GM21367 (cell line): ENCODE results near the gene GAB2.
"Not testable (repeated sequence)": the region's sequence is repeated elsewhere in the genome, so short reads cannot be mapped to it uniquely, and the experiment has no call there.

Source experiments
- ATAC-seq: cut with Tn5 transposase; IDR thresholded peaks from one replicate; pipeline ENCODE4 v1.9.1; 2021; ENCODE audit not compliant: unreplicated experiment

GAB2 gene

GRCh38 chr11:78223320-78223954 lies 194.2 kb downstream of the GAB2 start:
- peak; percentile 77 for ATAC-seq

GRCh38 chr11:78222726-78223125 lies 194.9 kb downstream of the GAB2 start:
- ATAC-seq = not testable (repeated sequence)

DNA sequence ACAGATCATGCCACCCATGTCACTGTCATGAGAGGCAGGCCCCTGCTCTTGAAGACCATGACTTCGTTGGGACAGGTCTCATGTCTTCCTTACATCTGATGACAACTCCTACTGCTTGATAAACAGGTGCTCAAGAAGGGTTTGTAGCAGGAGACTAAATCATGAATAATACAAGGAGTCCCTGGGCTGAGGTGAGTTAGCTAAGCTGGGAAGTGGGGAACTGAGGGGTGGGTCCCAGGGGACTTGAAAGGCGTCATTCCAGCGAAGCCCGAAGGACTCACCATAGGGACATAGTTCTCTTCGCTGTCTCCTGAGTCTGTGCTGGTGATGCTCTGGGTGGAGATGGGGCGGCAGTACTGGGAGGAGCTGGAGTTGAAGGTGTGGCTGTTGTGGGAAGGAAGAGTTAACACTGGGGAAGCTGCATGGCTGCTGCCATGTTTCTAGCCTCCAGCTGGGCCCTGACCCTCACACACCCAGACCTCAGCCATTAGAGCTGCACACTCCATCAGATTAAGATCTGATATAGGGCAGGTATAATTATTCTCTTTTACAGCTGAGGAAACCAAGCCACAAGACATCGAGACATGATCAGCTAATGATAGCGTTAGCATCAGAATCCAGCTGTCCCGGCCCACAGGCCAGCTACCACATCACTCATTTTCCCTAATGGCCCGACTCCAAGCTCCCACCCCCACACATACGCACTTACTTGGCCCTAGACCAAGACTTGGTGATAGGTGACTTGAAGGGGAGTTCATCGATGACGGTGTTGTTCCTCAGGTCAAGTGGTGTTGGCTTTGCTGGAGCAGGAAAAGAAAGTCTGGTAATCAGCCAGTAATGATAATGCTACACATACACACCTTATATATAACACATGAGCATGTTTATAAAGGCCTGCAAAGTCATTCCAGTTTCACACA lies 196.0 kb downstream of the GAB2 start:
- ATAC-seq = no peak

- no peak for ATAC-seq
These were observed 197.1 kb downstream of the GAB2 start for GRCh38 chr11:78220218-78221157.

GRCh38 chr11:78219493-78220217 lies 198.0 kb downstream of the GAB2 start:
- ATAC-seq = no peak

- no peak for ATAC-seq
These were observed 198.7 kb downstream of the GAB2 start for GRCh38 chr11:78218707-78219492.

DNA sequence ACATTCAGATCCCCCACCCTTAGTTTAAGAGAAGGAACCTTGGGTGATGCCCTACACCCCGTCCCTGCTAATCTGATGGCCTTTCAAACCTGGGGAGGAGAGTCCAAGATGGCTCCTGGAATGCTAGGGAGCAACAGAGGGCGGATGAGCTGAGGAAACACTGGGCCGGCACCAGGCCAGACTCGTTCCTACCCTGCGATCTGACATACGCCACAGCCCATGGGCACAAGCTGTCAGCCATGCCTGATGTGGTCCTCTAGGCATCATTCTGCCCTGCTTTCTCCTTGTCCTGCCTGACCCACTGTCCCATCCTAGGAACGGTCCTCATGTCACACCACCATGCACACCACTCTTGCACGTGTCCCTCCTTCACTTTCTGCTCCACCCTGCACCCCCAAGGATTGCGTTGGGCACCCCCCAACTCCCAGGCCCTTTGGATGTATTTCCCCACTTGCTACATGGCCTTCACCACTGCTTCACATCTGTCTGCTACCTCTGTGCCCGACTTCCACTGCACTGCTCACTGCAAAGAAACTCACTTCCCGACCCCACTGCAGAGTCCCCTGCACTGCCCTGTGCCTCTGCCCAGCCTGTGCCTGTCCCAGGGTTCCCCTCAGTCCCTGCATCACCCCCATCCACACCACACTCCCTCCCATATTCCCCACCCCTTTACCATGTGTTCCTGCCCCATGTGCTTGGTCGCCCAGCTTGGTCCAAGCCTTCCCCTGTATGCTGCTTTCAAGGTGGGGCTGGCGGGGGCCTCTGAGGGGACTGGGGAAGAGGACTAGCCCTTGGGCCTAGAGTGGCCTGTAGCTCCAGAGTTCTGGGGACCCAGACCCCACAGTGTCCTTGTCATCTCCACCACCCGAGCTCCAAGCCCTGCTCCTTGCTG lies 199.7 kb downstream of the GAB2 start:
- no peak for ATAC-seq

DNA sequence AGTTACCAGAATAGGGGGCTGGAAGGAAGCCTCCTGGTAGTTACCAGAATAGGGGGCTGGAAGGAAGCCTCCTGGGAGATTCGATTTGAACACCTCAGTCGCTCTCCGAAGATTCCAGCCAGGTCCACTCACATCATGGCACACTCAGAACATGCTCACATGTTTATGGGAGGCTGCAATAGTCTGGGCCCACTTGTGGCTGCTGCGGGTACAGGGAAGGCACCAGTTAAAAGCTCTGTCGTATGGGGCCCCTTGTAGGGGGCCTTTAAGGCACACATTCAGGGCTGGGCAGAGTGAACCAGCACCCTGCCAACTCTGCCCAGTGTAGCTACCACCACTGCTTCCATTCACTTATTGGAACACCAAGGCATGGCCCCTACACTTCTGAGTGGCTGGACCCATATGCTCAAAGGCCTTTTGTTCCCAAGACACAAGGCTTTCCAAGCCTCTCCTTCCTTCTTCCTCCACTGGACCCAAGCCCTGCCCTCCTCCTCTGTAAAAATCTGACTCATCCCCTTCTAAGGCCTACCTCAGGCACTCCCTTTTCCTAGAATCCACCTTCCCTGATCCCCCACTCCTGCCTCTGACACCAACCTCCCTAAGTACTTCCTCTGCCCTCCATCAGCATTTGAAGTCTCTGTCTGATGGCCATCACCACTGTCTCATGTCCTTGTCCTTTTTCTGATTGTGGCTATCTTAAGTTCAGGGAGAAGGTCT lies 200.9 kb downstream of the GAB2 start:
- ATAC-seq = no peak

- ATAC-seq = no peak
These were observed 201.6 kb downstream of the GAB2 start for GRCh38 chr11:78216021-78216420.

GRCh38 chr11:78214331-78215194 lies 203.1 kb downstream of the GAB2 start:
- ATAC-seq = no peak

DNA sequence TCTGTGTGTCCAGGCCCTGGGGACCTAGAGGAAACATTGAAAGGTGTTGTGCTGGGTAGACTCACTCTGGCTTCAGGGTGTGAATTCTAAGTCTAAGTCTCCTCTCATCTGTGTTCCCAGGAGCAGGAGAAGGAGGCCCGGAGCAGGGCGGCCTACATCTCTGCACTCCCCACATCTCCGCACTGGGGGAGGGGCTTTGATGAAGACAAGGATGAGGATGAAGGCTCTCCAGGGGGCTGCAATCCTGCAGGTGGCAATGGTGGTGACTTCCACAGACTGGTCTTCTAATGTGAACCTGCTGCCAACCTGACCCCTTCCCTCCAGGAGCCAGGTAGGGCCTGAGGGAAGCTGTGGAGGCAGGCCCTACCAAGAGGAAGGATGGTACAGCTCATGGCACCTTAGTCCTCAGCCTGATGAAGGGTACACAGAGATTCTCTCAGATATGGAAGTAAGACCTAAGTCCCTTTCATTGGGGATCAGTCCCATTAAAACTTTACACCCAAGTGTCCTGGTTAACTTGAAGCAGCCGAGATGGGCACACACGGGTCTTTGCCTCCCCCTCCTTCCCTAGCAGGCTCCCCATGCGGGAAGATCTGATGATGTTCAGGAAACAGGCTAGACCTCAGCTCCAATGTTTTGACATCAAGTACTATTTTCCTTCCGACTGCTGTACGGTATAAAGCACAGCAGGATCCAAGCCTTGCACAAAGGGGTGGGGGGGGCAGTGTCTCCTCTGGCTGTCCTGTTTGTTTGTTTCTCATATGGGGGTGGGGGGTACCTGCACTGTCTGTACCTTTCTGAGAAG lies 203.9 kb downstream of the GAB2 start:
- no peak for ATAC-seq

GRCh38 chr11:78212586-78213371 lies 204.8 kb downstream of the GAB2 start:
- ATAC-seq = no peak

DNA sequence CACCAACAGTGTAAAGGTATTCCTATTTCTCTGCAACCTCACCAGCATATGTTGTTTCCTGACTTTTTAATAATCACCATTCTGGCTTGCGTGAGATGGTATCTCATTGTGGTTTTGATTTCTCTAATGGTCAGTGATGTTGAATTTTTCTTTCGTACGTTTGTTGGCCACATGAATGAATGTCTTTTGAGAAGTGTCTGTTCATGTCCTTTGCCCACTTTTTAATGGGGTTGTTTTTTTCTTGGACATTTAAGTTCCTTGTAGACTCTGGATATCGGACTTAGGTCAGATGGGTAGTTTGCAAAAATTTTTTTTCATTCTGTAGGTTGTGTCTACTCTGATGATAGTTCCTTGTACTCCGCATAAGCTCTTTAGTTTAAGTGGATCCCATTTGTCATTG lies 206.1 kb downstream of the GAB2 start:
- no peak for ATAC-seq

DNA sequence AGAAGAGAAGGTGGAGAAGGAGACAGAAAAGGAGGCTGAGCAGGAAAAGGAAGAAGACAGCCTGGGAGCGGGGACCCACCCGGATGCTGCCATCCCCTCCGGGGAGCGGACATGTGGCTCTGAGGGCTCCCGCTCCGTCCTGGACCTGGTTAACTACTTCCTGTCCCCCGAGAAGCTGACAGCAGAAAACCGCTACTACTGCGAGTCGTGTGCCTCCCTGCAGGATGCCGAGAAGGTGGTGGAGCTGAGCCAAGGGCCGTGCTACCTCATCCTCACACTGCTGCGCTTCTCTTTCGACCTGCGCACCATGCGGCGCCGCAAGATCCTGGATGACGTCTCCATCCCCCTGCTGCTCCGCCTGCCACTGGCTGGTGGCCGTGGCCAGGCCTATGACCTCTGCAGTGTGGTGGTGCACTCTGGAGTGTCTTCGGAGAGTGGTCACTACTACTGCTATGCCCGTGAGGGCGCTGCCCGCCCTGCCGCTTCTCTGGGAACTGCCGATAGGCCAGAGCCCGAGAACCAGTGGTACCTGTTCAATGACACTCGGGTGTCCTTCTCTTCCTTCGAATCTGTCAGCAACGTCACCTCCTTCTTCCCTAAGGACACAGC lies 207.5 kb downstream of the GAB2 start:
- ATAC-seq = no peak

- no peak for ATAC-seq
These were observed 208.1 kb downstream of the GAB2 start for GRCh38 chr11:78209478-78209877.
